22Rv1 (cell line): ENCODE results near the gene ACAP2.

ENCODE experiments used
- CTCF ChIP-seq: fragments of 450-650 bp; IDR thresholded peaks from 2 replicates; pipeline ENCODE4 v1.5.1; 2017; ENCODE audit warnings: mild to moderate bottlenecking
- ZFX ChIP-seq: fragments of 450-650 bp; IDR thresholded peaks from 2 replicates; pipeline ENCODE4 v1.6.1; 2017; ENCODE audit warnings: antibody characterized with exemption, borderline replicate concordance

- no peak for TF ChIP-seq CTCF
- TF ChIP-seq ZFX = no peak
Observed at GRCh38 chr3:195466251-195466650, 23.4 kb upstream of the ACAP2 start.
